HG02642 (cell line): Measurements from ENCODE around the gene CFH.
"Not testable (repeated sequence)": the region's sequence is repeated elsewhere in the genome, so short reads cannot be mapped to it uniquely, and the experiment has no call there.

Experiments
- ATAC-seq: cut with Tn5 transposase; IDR thresholded peaks from one replicate; pipeline ENCODE4 v1.9.1; 2021; ENCODE audit warnings: mild to moderate bottlenecking; ENCODE audit not compliant: unreplicated experiment, poor library complexity

The CFH gene

GRCh38 chr1:196651637-196652215, at the start of gene CFH:
Gene CFH, plus strand, starts transcription at chr1:196652043. Its CDS starts 75 bp downstream, at chr1:196652118.
- ATAC-seq = no peak

- ATAC-seq = no peak
Observed at GRCh38 chr1:196603651-196604050, 48.2 kb upstream of the CFH start.

GRCh38 chr1:196607981-196608380, 43.9 kb upstream of the CFH start:
- no peak for ATAC-seq

- no peak for ATAC-seq
Observed at GRCh38 chr1:196608390-196609369, 43.2 kb upstream of the CFH start, which contains the start of gene KCNT2. Gene KCNT2, minus strand, starts transcription at chr1:196608440. Its CDS starts 131 bp downstream, at chr1:196608309.

- no peak for ATAC-seq
Observed at GRCh38 chr1:196609370-196609737, 42.5 kb upstream of the CFH start.

GRCh38 chr1:196611873-196612272, 40.0 kb upstream of the CFH start:
- ATAC-seq = no peak

- no peak for ATAC-seq
Observed at GRCh38 chr1:196619721-196620120, 32.1 kb upstream of the CFH start.

GRCh38 chr1:196623079-196623478, 28.8 kb upstream of the CFH start:
- ATAC-seq = no peak

GRCh38 chr1:196628838-196629237, 23.0 kb upstream of the CFH start:
- no peak for ATAC-seq

GRCh38 chr1:196637606-196638005, 14.2 kb upstream of the CFH start:
- ATAC-seq = no peak

GRCh38 chr1:196638466-196638865, 13.4 kb upstream of the CFH start:
- ATAC-seq = no peak

GRCh38 chr1:196639291-196639690, 12.6 kb upstream of the CFH start:
- not testable (repeated sequence) for ATAC-seq

GRCh38 chr1:196640976-196641375, 10.9 kb upstream of the CFH start:
- no peak for ATAC-seq

- no peak for ATAC-seq
Observed at GRCh38 chr1:196649990-196650389, 1.9 kb upstream of the CFH start.

- ATAC-seq = no peak
Observed at GRCh38 chr1:196650403-196650802, 1.4 kb upstream of the CFH start.

GRCh38 chr1:196651079-196651478, 764 bp upstream of the CFH start:
- no peak for ATAC-seq

- ATAC-seq = no peak
Observed at GRCh38 chr1:196654271-196654670, 2.4 kb downstream of the CFH start.

- no peak for ATAC-seq
Observed at GRCh38 chr1:196655071-196655470, 3.2 kb downstream of the CFH start.

- no peak for ATAC-seq
Observed at GRCh38 chr1:196655494-196655893, 3.7 kb downstream of the CFH start.

- ATAC-seq = no peak
Observed at GRCh38 chr1:196659471-196659870, 7.6 kb downstream of the CFH start.

- ATAC-seq = no peak
Observed at GRCh38 chr1:196660272-196660671, 8.4 kb downstream of the CFH start.

- ATAC-seq = peak; percentile 76
Observed at GRCh38 chr1:196660852-196661251, 9.0 kb downstream of the CFH start.
